ENCODE data around the gene MACROD2.

MACROD2 gene

GRCh38 chr20:15494851-15495250 lies 1499.5 kb downstream of the MACROD2 start:
- no peak for TF ChIP-seq CTCF (IDR thresholded peaks at IDR 0.05; ENCODE audit: borderline replicate concordance, insufficient read depth, low read depth, low read length)
- no peak overlapping the region for H3K4me3 ChIP-seq (ENCODE audit: low read depth, low read length)

GRCh38 chr20:15496501-15497039 lies 1501.3 kb downstream of the MACROD2 start:
- TF ChIP-seq CTCF (IDR thresholded peaks at IDR 0.05; ENCODE audit: borderline replicate concordance, insufficient read depth, low read depth, low read length) = no peak
- H3K4me3 ChIP-seq (ENCODE audit: low read depth, low read length) = no peak overlapping the region

- H3K4me3 ChIP-seq (ENCODE audit: low read depth, low read length) = no peak overlapping the region
- TF ChIP-seq CTCF (IDR thresholded peaks at IDR 0.05; ENCODE audit: borderline replicate concordance, insufficient read depth, low read depth, low read length) = no peak
Observed at GRCh38 chr20:15498926-15499325, 1503.6 kb downstream of the MACROD2 start.

- H3K4me3 ChIP-seq (ENCODE audit: low read depth, low read length) = no peak overlapping the region
- no peak for TF ChIP-seq CTCF (IDR thresholded peaks at IDR 0.05; ENCODE audit: borderline replicate concordance, insufficient read depth, low read depth, low read length)
Observed at GRCh38 chr20:15506311-15506710, 1511.0 kb downstream of the MACROD2 start.

GRCh38 chr20:15507151-15507550 lies 1511.8 kb downstream of the MACROD2 start:
- TF ChIP-seq CTCF (IDR thresholded peaks at IDR 0.05; ENCODE audit: borderline replicate concordance, insufficient read depth, low read depth, low read length) = no peak

GRCh38 chr20:15511551-15511950 lies 1516.2 kb downstream of the MACROD2 start:
- no peak overlapping the region for H3K4me3 ChIP-seq (ENCODE audit: low read depth, low read length)
- TF ChIP-seq CTCF (IDR thresholded peaks at IDR 0.05; ENCODE audit: borderline replicate concordance, insufficient read depth, low read depth, low read length) = no peak

More at GRCh38 chr20:15507151-15507550, 1511.8 kb downstream of the MACROD2 start:
- no peak overlapping the region for H3K4me3 ChIP-seq (ENCODE audit: low read depth, low read length)

GRCh38 chr20:15512916-15513315 lies 1517.6 kb downstream of the MACROD2 start:
- H3K4me3 ChIP-seq (ENCODE audit: low read depth, low read length) = no peak overlapping the region
- no peak for TF ChIP-seq CTCF (IDR thresholded peaks at IDR 0.05; ENCODE audit: borderline replicate concordance, insufficient read depth, low read depth, low read length)

Data from GM12875 (cell line).